Measurements from ENCODE around the gene LRP1B.
"Not testable (repeated sequence)": the region's sequence is repeated elsewhere in the genome, so short reads cannot be mapped to it uniquely, and the experiment has no call there.

LRP1B gene

GRCh38 chr2:141058556-141058955, 1072.3 kb downstream of the LRP1B start:
- no peak for DNase-seq

DNA sequence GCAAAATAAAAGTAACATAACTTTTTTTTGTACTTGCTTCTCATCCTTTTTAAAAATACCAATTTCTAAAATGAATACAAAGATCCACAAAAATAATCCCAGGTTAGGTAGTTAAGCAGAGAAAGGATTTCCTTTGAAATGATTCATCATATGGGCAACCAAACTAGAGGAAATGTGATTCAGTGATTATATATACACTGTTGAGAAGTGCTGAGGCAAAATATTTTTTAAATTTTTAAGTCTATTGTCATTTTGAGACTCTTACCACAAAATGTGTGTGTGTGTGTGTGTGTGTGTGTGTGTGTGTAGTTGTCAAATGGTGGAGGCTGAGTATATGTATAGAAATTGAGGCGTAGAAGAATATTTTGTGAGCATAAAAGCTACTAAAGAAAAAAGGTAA, 1075.3 kb downstream of the LRP1B start:
- no peak for DNase-seq

DNA sequence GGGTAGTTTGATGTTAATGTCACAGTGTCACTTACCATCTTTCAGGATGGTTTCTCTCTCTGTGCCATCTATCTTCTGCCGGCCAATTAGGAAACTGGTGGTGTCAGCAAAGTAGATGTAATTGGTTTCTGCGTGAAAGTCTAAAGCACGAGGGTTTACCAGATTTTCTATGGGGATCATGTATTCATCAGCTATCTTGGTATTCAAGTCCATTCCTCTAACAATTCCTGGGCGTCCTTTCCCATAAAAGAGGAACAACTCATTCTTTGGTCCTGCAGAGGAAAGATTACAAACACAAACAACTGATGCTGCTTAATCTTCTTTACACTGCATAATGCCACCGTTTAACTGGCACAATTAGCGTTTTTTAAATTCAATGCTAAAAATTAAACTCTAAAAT, 1081.9 kb downstream of the LRP1B start:
- no peak for DNase-seq

DNA sequence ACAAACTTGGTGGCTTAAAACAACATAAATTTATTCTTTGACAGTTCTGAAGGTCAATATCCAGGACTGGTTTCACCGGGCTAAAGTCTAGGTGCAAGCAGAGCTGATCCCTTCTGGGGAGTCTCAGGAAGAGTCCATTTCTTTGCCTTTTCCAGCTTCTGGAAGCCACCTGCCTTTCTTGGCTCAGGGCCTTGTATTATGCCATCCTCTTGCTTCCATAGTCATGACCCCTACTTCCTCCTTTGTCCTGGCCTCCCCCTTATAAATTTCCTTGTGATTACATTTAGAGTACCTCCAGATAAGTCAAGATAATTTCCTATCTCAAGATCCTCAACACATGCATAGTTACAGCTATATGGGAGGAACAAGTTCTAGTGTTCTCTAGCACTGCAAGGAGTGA, 1089.5 kb downstream of the LRP1B start:
- DNase-seq: no peak

DNA sequence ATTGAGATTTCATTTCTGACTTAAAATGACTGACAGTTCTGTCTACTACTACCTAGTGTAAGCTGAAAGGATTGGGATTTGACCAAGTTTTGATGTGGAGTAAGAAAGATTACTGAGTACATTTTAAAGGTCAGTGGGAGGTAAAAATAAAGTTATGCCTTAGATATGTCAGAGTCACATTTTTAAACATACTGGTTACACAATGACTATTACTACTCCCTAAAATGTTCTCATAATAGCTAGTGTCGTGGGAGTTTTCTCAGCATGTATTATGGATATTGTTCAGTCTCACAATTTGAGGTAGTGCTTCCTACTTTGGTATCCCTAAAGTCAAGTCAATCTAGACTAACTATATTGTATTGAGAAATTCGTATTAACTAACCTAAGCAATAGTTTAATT, 1092.5 kb downstream of the LRP1B start:
- no peak for DNase-seq

DNA sequence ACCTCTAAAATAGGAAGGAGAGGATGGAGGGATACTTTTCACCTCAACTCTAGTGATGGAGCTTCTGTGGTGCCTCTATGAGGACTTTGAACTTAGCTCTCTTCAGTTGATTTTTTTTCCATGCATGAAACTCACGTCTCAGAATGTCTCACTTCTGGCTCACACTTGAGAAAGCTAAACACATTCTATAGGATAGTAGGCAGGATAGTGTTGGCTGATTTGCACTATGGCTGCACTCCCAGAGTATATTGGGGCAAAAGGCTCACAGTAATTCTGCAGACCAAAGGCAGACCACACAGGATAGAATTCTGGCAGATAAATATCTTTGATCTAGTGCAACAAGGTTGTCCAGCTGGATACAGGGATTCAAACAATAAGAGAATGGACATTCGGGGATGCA, 1093.5 kb downstream of the LRP1B start:
- no peak for DNase-seq

DNA sequence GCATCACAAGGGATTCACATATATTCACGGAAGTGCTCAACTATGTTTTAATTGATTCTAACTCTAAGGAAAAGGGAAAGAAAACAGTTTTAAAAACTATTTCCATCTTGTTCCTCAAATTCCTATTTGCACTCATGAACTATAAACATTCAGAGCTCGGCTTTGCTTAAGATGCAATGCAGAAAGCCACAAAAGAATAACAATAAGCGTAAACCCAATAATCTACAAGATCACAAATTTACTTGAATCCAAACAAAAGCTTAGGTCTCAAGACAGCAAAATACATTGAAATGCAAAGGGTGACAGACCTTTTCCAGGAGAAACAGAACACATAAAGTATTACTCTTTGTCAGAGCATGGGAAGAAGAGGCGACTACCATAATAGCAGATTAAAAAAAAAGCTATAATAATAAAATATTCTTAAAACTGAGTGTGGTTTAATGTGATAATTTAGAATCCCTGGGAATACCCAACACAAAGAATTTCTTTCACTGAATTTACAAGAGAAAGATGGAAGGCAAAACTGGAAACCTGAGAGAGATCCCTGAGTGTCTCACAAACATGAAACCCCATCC, 1094.9 kb downstream of the LRP1B start:
- DNase-seq: no peak

GRCh38 chr2:141029428-141030078, 1101.3 kb downstream of the LRP1B start:
- no peak for DNase-seq

DNA sequence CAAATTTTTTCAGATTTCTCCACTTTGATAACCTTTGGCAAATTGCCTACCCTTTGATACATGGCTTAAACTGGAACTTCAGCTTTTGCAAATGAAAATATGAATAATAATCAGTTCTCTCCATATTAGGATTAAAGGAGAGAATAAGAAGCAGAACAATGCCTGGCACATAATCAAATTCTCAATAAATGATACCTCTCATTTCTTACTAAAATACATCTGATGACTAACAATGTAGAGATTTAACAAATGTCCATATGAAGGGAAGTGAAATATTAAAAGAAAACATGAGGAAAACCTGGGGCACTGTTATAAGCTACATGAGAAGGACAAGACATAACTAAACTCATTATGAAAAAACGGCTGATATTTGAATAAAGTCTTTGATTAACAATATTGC, 1103.6 kb downstream of the LRP1B start:
- DNase-seq: no peak

- no peak for DNase-seq
These were observed 1109.2 kb downstream of the LRP1B start for GRCh38 chr2:141021611-141022010.

GRCh38 chr2:141021109-141021508, 1109.7 kb downstream of the LRP1B start:
- DNase-seq: no peak

- DNase-seq: no peak
These were observed 1110.5 kb downstream of the LRP1B start for GRCh38 chr2:141020346-141020745.

DNA sequence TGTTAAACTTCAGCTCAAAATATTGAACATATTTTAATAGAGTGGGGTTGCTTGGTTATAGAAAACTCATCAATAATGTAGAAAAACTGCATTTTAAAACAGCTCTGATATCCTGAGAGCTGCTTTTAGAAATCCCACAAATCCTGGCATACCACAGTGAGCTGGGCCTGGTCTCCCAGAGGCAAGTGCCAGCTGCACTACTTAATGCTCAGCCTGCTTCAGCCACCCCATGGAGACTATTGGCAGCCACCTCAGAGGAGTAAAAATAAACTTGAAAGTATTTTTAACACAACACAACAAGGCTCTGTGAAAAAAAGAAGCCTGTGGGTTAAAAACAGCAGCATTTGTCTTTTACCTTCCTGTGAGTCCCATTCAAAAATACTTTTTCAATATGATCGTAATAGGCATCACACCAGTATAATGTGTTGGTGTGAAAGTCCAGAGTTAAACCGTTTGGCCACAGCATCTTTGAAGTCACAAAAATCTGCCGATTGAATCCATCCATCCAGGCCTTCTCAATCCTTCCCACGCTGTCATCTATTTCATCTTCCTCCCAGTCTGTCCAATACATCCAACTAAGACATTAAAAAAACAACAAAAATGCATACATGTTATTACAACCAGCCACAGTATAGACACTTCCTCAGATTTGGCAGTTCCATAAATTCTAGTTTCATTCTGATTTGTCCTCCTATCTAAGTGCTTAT, 1115.3 kb downstream of the LRP1B start:
- no peak for DNase-seq

DNA sequence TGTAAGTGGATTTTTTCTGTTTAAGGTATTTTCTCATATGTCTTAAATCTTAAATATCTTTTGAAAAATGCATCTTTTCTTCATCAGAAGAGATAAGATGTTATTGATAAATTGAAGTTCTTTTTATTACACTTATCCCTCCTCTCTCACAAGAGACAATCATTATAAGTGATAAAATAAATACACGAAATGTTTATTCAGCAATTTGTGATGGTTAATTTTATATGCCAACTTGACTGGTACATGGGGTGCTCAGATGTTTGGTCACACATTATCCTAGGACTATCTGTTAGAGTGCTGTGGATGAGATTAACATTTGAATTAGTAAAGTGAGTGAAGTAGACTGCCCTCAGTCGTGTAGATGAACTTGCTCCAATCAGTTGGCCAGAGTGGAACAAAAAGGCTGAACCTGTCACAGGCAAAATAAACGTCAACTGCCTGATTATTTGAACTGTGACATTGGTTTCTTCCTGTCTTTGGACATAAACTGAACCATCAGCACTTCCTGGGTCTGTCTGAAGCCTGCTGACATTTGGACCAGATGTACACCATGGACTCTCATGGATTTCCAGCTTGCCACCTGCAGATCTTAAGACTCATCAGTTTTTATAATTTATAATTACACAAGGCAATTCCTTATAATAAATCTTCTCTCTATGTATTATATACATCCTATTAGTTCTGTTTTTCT, 1126.7 kb downstream of the LRP1B start:
- DNase-seq: no peak

GRCh38 chr2:141001750-141002149, 1129.1 kb downstream of the LRP1B start:
- no peak for DNase-seq

DNA sequence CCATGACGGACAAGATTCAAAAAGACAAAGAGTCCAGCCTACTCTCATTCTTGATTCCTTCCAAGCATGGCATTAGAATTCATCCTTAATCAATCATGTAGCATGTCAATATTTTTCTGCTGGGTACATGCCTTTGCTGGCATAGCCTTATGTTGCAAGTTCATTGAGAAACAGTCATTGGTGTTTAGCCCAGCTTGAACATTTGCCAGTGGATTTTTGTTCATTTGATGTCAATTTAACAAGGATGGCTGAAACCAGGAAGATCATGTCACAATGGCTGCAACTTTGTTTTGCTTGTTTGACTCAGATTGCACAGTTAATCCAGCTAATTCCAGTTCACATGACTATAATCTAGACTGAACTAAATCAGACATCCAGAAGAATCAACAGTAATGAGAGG, 1132.2 kb downstream of the LRP1B start:
- DNase-seq: no peak

- no peak for DNase-seq
These were observed 1132.8 kb downstream of the LRP1B start for GRCh38 chr2:140998017-140998416.

GRCh38 chr2:140994856-140995255, 1136.0 kb downstream of the LRP1B start:
- DNase-seq: no peak

GRCh38 chr2:140990416-140990815, 1140.4 kb downstream of the LRP1B start:
- DNase-seq: no peak

GRCh38 chr2:140988597-140988996, 1142.2 kb downstream of the LRP1B start:
- DNase-seq: no peak

DNA sequence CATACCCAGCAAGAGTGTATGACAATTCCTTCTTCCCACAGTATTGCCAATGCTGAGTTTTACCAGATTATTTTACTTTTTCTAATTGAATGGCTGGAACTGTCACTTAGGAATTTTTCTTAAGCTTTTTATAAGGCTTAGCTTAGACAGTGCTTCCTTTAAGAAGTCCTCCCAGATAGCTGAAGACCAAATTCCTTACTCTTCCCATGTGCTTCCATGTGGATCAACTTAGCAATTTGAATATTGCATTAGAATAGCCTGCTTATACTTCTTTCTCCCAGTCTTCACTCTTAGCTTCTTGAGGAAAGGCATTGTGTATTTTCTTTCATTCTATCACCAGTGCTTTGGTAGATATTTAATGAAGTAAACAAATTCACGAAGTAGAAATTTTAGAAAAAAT, 1144.4 kb downstream of the LRP1B start:
- no peak for DNase-seq

DNA sequence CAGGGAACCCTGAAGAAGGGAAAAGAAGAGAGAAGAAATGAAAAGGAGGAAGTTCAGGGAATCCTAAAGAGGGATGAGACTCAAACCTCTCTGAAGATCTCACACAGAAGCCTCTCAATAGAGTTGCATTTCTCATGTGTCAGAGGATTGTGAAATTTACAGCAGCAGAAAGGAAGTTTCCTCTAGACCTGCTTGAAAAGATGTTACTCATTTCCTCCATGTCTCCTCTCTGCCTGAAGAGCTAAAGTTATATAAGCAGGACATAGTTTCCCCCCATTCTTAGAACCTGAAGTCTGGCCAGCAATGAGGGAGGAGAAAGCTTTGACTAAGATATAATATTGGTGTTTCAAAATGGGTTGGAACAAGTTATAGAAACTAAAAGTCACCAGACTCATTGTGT, 1155.6 kb downstream of the LRP1B start:
- no peak for DNase-seq

DNA sequence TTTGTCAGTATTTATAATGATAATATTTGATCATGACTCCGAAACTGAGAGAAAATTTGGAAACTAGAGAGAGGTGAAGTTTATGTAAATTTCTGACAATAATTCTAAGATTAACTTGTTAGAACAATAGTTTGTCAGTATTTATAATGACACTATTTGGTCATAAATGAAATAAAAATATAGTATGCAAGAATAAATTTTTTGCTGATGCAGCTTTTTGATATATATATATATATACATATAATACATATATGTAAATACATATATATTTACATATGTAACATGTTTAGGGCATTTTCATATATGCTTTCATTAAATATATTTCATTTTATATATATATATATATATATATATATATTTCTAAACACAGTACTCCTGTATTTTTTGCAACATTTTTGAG, 1158.1 kb downstream of the LRP1B start:
- no peak for DNase-seq

DNA sequence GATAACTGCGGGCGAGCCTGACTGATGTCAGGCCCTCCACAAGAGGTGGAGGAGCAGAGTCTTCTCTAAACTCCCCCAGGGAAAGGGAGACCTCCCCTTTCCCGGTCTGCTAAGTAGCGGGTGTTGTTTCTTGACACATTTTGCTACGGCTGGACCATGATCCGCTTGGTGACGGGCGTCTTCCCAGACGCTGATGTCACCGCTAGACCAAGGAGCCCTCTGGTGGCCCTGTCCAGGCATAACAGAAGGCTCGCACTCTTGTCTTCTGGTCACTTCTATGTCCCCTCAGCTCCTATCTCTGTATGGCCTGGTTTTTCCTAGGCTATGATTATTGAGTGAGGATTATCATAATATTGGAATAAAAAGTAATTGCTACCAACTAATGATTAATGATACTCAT, 1166.5 kb downstream of the LRP1B start:
- not testable (repeated sequence) for DNase-seq

All from GDM1 (cell line).